ENCODE measurements around the gene NELFB.

Gene NELFB

DNA sequence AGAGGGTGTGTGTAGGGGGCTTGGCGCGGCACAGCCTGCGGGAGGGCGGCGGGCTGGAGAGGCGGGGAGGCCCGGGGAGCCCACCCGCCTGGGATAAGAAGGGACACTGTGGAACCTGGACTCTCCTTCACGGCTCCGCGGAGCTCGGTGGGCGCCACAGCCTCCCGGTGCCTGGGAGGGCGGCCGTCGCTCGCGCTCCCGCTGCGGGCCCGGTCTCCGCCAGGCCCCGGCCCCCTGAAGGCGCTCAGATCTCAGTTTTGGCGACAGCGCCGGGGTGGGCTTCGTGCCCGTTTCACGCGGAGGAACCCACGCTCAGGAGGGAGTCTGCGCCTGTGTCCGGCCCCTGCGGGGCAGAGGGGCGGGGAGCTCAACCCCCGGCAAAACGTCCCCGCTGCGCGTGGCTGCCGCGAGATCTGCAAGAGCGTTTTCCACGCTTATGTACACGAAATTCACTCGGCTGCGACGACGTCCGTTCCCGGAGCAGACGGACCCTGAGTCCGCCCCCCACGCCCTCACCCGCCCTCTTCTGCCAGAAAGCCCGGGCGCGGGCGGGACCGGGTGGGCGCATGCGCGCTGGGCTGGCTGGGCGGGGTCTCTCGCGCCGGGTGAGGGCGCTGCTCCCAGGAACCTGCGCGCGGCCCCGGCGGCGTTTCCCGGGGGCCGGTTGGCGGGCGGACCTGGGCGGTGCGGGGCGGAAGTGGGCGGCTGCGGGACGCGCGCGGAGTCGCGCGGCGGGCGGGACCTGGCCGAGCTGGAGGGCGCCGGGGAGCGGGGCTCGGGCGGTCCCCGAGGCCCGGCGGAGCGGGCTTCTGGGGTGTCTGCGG lies at the start of gene NELFB:
Gene NELFB (plus strand): TSS at position 704 of the 824 bp plus-strand sequence.
- TF ChIP-seq POLR2A (IDR thresholded peaks at IDR 0.05; ENCODE audit: low read depth, low read length) = peak; percentile 96
- FAIRE-seq = no peak
- peak; percentile 100 for DNase-seq (ENCODE audit: insufficient read length, low spot score)

DNA sequence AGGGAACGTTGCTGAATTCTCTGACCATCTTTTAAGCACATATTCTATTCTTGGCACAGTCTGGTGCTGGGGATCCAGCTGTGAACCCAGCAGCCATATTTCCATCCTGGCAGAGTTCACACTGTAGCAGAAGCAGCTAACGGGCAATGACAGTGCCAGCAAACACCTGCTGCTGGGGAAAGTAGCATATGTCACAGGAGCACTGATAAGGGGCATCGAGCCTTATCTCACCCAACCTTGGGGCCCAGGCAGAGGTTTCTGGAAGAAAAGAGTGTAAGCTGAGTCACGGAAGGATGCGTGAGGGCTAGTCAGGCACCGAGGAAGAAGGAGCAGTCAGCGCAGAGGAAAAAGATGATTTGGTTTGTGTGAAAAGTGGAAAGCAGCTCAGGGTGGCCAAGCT lies 48.5 kb upstream of the NELFB start:
- TF ChIP-seq POLR2A (IDR thresholded peaks at IDR 0.05; ENCODE audit: low read depth, low read length) = no peak
- DNase-seq (ENCODE audit: insufficient read length, low spot score) = no peak
- no peak for FAIRE-seq

DNA sequence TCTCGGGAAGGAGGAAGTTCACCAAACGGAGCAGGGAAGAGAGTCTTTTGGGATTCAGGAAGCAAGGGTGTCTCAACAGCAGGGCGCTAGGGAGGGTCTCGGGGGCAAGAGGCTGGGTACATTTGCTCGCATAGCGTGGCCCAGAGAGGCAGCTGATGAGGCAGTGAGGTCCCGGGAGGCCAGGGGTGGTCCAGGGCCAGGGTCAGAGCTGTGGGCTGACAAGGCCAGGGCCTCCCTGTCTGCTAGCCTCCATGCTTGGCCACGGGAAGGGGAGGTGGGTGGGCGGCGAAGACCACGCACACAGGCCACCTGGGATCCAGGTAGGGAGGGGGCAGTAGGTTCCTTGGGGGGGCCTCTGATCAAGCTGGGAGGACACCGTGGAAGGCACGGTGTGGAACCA lies 43.6 kb upstream of the NELFB start:
- no peak for FAIRE-seq

DNA sequence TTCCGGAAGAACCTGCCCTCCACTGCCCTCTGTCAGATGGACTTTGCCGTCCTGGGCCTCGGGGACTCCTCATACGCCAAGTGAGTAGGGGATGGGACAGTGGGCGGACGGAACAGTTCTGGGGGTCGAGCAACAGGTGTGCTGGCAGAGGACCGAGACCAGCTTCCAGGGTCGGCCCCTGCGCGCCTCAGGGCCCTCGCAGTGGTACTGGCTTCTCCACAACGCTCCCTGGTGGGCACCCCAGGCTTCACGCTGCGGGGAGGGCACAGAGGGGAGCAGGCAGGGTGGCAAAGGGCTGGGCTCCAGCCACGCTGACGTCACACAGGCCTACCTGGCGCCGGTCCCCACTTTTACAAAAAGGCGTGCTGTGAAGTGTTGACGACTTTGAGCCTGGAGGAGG lies 42.6 kb upstream of the NELFB start:
- FAIRE-seq (no peak), DNase-seq (ENCODE audit: insufficient read length, low spot score) (no peak)
- TF ChIP-seq POLR2A (IDR thresholded peaks at IDR 0.05; ENCODE audit: low read depth, low read length) = no peak

More for the DNA sequence above, 43.6 kb upstream of the NELFB start:
- DNase-seq (ENCODE audit: insufficient read length, low spot score) = no peak
- TF ChIP-seq POLR2A (IDR thresholded peaks at IDR 0.05; ENCODE audit: low read depth, low read length) = no peak

DNA sequence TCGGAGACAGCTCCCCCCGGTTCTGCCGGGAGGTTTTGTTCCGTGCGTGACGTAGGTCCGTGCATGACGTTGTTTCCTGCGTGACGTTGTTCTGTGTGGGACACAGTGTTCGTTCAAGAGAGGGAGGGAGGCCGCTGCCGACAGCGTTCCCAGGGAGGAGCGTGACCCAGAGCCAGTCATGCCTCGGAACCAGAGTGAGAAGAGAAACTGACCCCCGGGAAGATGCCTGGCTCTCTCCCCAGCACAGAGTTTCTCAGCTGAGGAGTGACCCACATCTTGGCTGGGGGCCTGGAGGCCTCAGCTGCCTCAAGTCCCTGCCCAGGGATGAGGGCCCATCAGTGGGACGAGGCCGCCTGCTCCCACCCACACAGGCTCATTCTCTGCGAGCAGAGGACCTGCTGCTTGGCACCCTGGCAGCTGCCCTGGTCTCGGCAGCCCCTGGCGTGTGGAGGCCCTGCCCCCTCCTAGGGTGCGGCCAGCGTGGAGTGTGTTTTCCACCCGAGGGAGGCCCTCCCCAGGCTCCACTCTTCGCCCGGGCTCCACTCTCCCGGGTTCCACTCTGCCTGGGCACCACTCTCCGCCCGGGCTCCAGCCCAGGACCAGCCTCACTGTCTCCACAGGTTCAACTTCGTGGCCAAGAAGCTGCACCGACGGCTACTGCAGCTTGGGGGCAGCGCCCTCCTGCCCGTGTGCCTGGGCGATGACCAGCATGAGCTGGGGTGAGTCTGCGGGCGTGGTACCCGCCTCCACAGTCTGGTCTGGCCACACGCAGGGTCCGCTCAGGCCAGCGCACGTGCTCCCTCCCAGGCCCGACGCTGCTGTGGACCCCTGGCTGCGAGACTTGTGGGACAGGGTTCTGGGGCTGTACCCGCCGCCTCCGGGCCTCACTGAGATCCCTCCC lies 41.7 kb upstream of the NELFB start:
- TF ChIP-seq POLR2A (IDR thresholded peaks at IDR 0.05; ENCODE audit: low read depth, low read length) = no peak
- DNase-seq (ENCODE audit: insufficient read length, low spot score) = no peak
- FAIRE-seq = no peak

DNA sequence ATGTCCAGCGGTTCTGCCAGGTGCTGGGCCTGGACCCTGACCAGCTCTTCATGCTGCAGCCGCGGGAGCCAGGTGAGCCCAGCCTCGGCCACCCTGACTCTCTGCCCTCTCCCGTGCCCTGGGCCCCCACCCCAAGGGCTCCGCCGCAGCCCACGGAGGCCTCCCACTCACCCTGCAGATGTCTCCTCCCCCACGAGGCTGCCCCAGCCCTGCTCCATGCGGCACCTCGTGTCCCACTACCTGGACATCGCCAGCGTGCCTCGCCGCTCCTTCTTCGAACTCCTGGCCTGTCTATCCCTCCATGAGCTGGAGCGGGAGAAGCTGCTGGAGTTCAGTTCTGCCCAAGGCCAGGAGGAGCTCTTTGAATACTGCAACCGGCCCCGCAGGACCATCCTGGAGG lies 40.5 kb upstream of the NELFB start:
- no peak for DNase-seq (ENCODE audit: insufficient read length, low spot score)
- no peak for FAIRE-seq
- no peak for TF ChIP-seq POLR2A (IDR thresholded peaks at IDR 0.05; ENCODE audit: low read depth, low read length)

DNA sequence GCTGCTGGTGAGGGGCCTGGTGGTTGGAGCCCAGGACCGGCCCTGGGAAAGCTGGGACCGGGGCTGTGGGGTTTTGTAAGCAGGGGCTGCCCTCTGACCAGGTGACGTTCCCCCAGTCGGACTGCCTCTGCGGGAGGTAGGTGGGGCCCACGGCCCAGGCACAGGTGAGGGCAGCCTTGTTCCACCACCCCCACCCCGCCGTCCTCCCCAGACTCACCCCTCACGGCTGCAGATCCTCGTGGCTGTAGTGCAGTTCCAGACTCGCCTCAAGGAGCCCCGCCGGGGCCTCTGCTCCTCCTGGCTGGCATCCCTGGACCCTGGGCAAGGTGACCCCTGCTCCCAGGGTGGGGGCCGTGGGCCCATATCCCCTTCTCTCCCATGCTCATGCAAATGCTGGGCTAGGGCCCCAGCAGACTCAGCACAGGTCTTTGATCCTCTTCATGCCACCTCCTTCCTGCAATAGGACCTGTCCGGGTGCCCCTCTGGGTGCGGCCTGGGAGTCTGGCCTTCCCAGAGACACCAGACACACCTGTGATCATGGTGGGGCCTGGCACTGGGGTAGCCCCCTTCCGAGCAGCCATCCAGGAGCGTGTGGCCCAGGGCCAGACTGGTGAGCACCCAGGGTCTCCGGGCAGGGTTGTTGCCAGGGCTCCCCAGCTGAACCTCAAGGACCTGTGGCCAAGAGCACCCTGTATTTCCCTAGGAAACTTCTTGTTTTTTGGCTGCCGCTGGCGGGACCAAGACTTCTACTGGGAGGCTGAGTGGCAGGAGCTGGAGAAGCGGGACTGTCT lies 39.7 kb upstream of the NELFB start:
- DNase-seq (ENCODE audit: insufficient read length, low spot score) = no peak
- FAIRE-seq = no peak

DNA sequence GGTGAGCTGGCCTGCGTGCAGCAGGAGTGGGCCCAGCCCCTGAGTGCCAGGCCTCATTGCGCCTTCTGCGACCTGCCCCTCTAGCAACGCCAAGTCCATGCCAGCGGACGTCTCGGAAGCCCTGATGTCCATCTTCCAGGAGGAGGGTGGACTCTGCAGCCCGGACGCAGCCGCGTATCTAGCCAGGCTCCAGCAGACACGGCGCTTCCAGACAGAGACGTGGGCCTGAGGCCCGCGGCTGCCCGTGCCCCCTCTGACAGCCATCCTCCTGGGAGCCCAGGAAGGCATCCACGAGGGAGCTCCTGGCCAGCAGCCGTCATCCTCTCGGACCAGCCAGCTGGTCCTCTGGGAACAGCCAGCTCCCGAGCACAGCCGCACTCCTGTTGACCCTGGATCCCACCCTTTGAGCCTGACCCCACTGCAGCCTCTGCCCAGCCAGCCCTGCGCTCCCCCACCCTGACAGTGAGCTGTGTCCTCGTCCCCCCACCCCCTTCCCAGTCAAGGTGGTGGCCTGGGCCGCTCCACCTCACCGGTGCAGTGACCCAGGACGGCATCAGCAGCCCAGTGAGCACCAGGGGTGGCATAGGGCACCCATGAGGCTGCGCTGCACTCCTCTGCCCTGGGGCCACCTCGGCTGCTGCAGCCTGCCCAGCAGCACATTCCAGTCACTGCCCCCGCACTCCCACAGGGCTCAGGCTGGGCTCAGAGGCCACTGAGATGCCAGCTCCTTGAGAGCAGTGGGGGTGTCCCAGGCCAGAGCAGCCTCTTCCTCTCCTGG lies 38.8 kb upstream of the NELFB start:
- no peak for TF ChIP-seq POLR2A (IDR thresholded peaks at IDR 0.05; ENCODE audit: low read depth, low read length)
- FAIRE-seq = no peak
- DNase-seq (ENCODE audit: insufficient read length, low spot score) = no peak

More for the DNA sequence above, 39.7 kb upstream of the NELFB start:
- TF ChIP-seq POLR2A (IDR thresholded peaks at IDR 0.05; ENCODE audit: low read depth, low read length) = no peak

DNA sequence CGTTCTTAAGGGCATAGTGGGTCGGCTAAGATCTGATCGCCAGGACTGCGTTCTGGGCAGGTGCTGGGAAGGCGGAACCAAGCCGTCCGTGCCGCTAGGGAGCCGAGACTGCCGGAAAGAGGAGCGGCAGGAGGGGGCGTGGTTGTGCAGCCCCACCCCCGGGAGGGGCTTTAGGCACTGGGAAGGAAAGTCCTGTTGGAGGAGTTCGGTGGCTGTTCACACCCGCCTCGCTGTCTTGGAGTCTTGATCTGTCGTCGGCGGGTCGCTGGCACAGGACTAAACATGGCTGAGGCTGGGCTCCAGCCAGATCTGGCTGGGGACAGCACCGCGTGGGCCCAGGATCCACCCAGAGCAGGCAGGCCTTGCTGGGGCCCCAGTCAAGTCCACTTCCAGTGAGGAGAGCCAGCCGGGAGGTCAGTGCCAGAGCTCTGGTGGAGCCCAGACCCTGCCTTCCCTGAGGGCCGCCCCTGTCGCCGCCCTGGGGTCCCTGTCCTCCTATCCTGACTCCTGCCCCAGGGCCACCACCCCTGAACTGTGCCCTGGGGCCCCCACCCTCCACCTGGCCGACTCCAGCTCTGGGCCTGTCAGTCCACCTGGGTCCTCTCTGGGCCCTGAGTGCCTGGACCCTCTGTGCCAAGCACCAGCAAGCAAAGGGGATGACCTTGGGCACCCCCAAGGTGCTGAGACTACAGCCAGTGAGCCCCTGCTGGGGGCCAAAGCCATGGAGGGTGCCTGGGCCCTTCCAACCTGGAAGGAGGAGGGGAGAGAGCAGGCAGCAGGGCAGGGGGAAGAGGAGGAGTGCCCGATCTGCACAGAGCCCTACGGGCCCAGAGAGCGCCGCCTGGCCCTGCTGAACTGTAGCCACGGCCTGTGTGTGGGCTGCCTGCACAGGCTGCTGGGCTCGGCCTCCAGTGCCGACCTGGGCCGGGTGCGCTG lies 37.6 kb upstream of the NELFB start:
- no peak for FAIRE-seq
- no peak for DNase-seq (ENCODE audit: insufficient read length, low spot score)
- no peak for TF ChIP-seq POLR2A (IDR thresholded peaks at IDR 0.05; ENCODE audit: low read depth, low read length)

DNA sequence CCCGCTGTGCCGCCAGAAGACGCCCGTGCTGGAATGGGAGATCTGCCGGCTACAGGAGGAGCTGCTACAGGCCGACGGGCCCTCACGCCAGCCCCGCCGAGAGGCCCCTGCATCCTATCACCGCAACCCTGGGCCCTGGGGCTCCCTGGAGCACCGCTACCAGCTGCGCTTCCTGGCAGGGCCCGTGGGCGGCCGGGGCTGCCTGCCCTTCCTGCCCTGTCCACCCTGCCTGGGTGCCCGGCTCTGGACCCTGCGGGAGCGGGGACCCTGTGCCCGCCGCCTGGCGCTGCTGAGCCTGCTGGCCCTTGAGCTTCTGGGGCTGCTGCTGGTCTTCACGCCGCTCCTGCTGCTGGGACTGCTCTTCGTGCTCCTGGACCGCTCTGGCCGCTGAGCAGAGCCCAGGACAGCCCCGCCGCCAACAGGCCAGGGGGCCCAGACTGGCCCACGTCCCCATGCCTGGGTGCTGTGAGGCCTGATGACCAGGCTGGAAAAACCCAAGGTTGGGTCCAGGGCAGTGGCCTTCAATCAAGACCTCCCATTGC lies 36.8 kb upstream of the NELFB start:
- DNase-seq (ENCODE audit: insufficient read length, low spot score) = no peak
- TF ChIP-seq POLR2A (IDR thresholded peaks at IDR 0.05; ENCODE audit: low read depth, low read length) = no peak
- no peak for FAIRE-seq

DNA sequence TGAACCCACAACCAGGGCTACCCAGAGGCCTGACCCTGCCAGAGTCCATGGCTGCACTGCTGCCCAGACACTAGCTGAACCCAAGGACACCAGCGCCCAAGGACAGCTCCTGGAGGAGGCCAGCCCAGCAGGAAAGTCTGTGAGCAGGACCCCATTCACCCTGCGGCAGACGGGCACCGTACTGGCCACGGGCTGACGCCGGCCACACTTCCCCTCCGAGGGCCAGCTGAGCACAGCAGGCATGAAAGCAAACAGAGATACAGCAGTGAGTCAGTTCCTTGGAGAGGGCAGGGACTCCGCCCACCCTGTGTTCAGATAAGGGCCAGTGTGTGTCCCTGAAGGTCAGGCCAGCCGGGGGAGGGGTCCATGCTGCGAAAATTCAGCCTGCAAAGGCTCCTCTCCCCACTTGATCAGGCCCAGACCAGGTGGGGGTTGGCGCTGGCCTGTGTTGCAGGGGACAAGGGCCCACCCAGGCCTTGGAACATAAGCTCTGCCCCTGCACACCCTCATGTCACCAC lies 36.3 kb upstream of the NELFB start:
- TF ChIP-seq POLR2A (IDR thresholded peaks at IDR 0.05; ENCODE audit: low read depth, low read length) = no peak
- FAIRE-seq (peak; percentile 97), DNase-seq (ENCODE audit: insufficient read length, low spot score) (peak; percentile 99)

All from H54 (cell line).